Neural cell (in vitro differentiated cells): ENCODE measurements around the gene MAPK8IP3.

Experiments used
- EZH2 ChIP-seq: fragments of 200-600, 300-800 bp; shearing (Covaris generic), sonication (generic); IDR thresholded peaks from 2 replicates; pipeline ENCODE4 v1.6.1; 2014; ENCODE audit warnings: antibody characterized with exemption, low read length, borderline replicate concordance, mild to moderate bottlenecking; ENCODE audit not compliant: insufficient read depth, poor library complexity, severe bottlenecking
- POLR2AphosphoS5 ChIP-seq: IDR thresholded peaks from 2 replicates; pipeline ENCODE4 v1.6.1; 2012
- RAD21 ChIP-seq: fragments of 450-650 bp; conservative IDR thresholded peaks from 2 replicates; pipeline ENCODE4 v1.6.1; 2014; ENCODE audit warnings: antibody characterized with exemption, mild to moderate bottlenecking, moderate library complexity
- TF ChIP-seq, protein P1 (sequence below): fragments of 450-650 bp; IDR thresholded peaks from 2 replicates; pipeline ENCODE4 v1.5.1; 2014; ENCODE audit warnings: antibody characterized with exemption, mild to moderate bottlenecking, moderate library complexity; ENCODE audit not compliant: poor library complexity, severe bottlenecking
- TF ChIP-seq, protein P2 (sequence below): IDR thresholded peaks from 2 replicates; pipeline ENCODE4 v1.6.1; 2012; ENCODE audit warnings: borderline replicate concordance

DNA sequence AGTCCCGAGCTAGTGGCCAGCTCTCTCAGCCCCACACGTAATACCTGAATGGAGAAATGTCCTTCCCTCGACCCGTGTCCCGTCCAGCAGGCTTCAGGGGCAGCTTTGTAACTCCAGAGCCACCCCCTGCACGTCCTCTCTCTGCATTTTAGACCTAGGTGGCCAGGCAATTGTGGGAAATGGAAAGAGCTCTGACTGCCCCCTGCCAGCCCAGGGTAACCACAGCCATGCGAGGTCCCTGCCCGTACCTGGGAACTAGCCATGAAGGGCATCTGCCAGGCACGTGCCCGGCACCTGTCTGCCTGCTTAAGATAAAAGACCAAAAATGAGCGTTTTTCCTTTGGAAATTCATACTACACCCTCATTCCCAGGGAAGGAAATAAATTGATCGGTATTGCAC, 9.2 kb downstream of the MAPK8IP3 start:
- TF ChIP-seq, protein P1, sequence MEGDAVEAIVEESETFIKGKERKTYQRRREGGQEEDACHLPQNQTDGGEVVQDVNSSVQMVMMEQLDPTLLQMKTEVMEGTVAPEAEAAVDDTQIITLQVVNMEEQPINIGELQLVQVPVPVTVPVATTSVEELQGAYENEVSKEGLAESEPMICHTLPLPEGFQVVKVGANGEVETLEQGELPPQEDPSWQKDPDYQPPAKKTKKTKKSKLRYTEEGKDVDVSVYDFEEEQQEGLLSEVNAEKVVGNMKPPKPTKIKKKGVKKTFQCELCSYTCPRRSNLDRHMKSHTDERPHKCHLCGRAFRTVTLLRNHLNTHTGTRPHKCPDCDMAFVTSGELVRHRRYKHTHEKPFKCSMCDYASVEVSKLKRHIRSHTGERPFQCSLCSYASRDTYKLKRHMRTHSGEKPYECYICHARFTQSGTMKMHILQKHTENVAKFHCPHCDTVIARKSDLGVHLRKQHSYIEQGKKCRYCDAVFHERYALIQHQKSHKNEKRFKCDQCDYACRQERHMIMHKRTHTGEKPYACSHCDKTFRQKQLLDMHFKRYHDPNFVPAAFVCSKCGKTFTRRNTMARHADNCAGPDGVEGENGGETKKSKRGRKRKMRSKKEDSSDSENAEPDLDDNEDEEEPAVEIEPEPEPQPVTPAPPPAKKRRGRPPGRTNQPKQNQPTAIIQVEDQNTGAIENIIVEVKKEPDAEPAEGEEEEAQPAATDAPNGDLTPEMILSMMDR = no peak
- no peak for TF ChIP-seq POLR2AphosphoS5
- TF ChIP-seq, protein P2, sequence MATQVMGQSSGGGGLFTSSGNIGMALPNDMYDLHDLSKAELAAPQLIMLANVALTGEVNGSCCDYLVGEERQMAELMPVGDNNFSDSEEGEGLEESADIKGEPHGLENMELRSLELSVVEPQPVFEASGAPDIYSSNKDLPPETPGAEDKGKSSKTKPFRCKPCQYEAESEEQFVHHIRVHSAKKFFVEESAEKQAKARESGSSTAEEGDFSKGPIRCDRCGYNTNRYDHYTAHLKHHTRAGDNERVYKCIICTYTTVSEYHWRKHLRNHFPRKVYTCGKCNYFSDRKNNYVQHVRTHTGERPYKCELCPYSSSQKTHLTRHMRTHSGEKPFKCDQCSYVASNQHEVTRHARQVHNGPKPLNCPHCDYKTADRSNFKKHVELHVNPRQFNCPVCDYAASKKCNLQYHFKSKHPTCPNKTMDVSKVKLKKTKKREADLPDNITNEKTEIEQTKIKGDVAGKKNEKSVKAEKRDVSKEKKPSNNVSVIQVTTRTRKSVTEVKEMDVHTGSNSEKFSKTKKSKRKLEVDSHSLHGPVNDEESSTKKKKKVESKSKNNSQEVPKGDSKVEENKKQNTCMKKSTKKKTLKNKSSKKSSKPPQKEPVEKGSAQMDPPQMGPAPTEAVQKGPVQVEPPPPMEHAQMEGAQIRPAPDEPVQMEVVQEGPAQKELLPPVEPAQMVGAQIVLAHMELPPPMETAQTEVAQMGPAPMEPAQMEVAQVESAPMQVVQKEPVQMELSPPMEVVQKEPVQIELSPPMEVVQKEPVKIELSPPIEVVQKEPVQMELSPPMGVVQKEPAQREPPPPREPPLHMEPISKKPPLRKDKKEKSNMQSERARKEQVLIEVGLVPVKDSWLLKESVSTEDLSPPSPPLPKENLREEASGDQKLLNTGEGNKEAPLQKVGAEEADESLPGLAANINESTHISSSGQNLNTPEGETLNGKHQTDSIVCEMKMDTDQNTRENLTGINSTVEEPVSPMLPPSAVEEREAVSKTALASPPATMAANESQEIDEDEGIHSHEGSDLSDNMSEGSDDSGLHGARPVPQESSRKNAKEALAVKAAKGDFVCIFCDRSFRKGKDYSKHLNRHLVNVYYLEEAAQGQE = no peak
- TF ChIP-seq RAD21 = no peak
- TF ChIP-seq EZH2 = no peak
